Neuronal stem cell (in vitro differentiated cells): Measurements from ENCODE around the gene MIB1.
"Not testable (repeated sequence)": the region's sequence is repeated elsewhere in the genome, so short reads cannot be mapped to it uniquely, and the experiment has no call there.

Experiments
- DNase-seq: peaks from one replicate; pipeline ENCODE4 v3.0.0-alpha.2; 2013; ENCODE audit warnings: low spot score
- H2AFZ ChIP-seq: one replicate; pipeline ENCODE4 v1.6.1; 2013; ENCODE audit warnings: mild to moderate bottlenecking, low read length, inconsistent platforms
- H2AK5ac ChIP-seq: 2 replicates; pipeline ENCODE4 v1.6.1; 2013; ENCODE audit warnings: low read depth, mild to moderate bottlenecking, inconsistent platforms, low read length, moderate library complexity, mixed read lengths
- H2BK120ac ChIP-seq: 2 replicates; pipeline ENCODE4 v1.6.1; 2013; ENCODE audit warnings: low read depth, mild to moderate bottlenecking, inconsistent platforms, low read length, moderate library complexity, mixed read lengths
- H2BK12ac ChIP-seq: one replicate; pipeline ENCODE4 v1.6.1; 2013; ENCODE audit warnings: low read length, inconsistent platforms
- H2BK15ac ChIP-seq: 2 replicates; pipeline ENCODE4 v1.6.1; 2013; ENCODE audit warnings: mild to moderate bottlenecking, low read length, inconsistent platforms, mixed read lengths
- H2BK5ac ChIP-seq: one replicate; pipeline ENCODE4 v1.6.1; 2013; ENCODE audit warnings: inconsistent platforms, mild to moderate bottlenecking, low read length, moderate library complexity
- H3K14ac ChIP-seq: one replicate; pipeline ENCODE4 v1.6.1; 2013; ENCODE audit warnings: low read length, inconsistent platforms
- H3K18ac ChIP-seq: 2 replicates; pipeline ENCODE4 v1.6.1; 2013; ENCODE audit warnings: low read length, inconsistent platforms
- H3K23ac ChIP-seq: 2 replicates; pipeline ENCODE4 v1.6.1; 2013; ENCODE audit warnings: low read depth, mild to moderate bottlenecking, mixed read lengths, low read length, inconsistent platforms; ENCODE audit not compliant: poor library complexity
- H3K27ac ChIP-seq: replicated peaks from 3 replicates; pipeline ENCODE4 v1.5.1; 2013; ENCODE audit warnings: low read length, inconsistent platforms
- H3K27me3 ChIP-seq, 3 experiments: 2 replicates each; pipeline ENCODE4 v1.6.1; 2013; ENCODE audit warnings: low read length in 3 of 3, mild to moderate bottlenecking in 2 of 3, inconsistent platforms in 1 of 3, low read depth in 1 of 3, mixed read lengths in 1 of 3, moderate library complexity in 1 of 3; ENCODE audit not compliant: control insufficient read depth in 3 of 3, insufficient read depth in 3 of 3
- H3K36me3 ChIP-seq, 2 donors: replicated peaks in 1 of 2; 2 replicates each; pipeline ENCODE4 v1.6.1; 2013; ENCODE audit warnings: low read length in 2 of 2; ENCODE audit not compliant: control insufficient read depth in 2 of 2, insufficient read depth in 2 of 2
- H3K4ac ChIP-seq: 2 replicates; pipeline ENCODE4 v1.6.1; 2013; ENCODE audit warnings: inconsistent platforms, mild to moderate bottlenecking, low read length, moderate library complexity
- H3K4me1 ChIP-seq, 2 donors: 1 replicate in 1 of 2; 2 replicates in 1 of 2; pipeline ENCODE4 v1.6.1; 2013; ENCODE audit warnings: low read length in 2 of 2, low read depth in 1 of 2; ENCODE audit not compliant: control insufficient read depth in 2 of 2, insufficient read depth in 1 of 2
- H3K4me2 ChIP-seq: one replicate; pipeline ENCODE4 v1.6.1; 2013; ENCODE audit warnings: mild to moderate bottlenecking, low read length, inconsistent platforms; ENCODE audit not compliant: insufficient read depth, poor library complexity, severe bottlenecking
- H3K4me3 ChIP-seq, 2 donors: 2 replicates each; pipeline ENCODE4 v1.5.1; 2013; ENCODE audit warnings: low read length in 2 of 2, mild to moderate bottlenecking in 2 of 2, inconsistent platforms in 1 of 2, moderate library complexity in 1 of 2
- H3K79me1 ChIP-seq: one replicate; pipeline ENCODE4 v1.6.1; 2013; ENCODE audit warnings: low read depth, mild to moderate bottlenecking, inconsistent platforms, low read length, moderate library complexity
- H3K9ac ChIP-seq: one replicate; pipeline ENCODE4 v1.6.1; 2013; ENCODE audit warnings: mild to moderate bottlenecking, low read depth, low read length, inconsistent platforms; ENCODE audit not compliant: poor library complexity
- H3K9me3 ChIP-seq, 2 donors: replicated peaks in 1 of 2; 2 replicates each; pipeline versions ENCODE3 to v1.6.1; 2013; ENCODE audit warnings: low read length in 2 of 2, mild to moderate bottlenecking in 2 of 2, inconsistent platforms in 1 of 2, low read depth in 1 of 2, mixed read lengths in 1 of 2, moderate library complexity in 1 of 2; ENCODE audit not compliant: control insufficient read depth in 2 of 2, insufficient read depth in 1 of 2
- H4K8ac ChIP-seq: one replicate; pipeline ENCODE4 v1.6.1; 2013; ENCODE audit warnings: low read depth, mild to moderate bottlenecking, inconsistent platforms, low read length, moderate library complexity
- H4K91ac ChIP-seq: one replicate; pipeline ENCODE4 v1.6.1; 2013; ENCODE audit warnings: low read length, low read depth, mild to moderate bottlenecking, inconsistent platforms; ENCODE audit not compliant: poor library complexity
- WGBS, 2 donors: extraction: QIAGEN DNeasy Blood & Tissue Kit; methylation state at CpG; one replicate each; pipeline ENCODE4 v1.1.7; 2013; ENCODE audit warnings: missing lambda C conversion rate in 2 of 2, mixed read lengths in 1 of 2; ENCODE audit not compliant: insufficient read length in 2 of 2, insufficient replicate concordance in 1 of 2; ENCODE audit errors: extremely low coverage in 2 of 2; 5-methylcytosine and 5-hydroxymethylcytosine counted together

The MIB1 gene

GRCh38 chr18:21707130-21707529, 33.5 kb upstream of the MIB1 start:
- H2BK12ac ChIP-seq, H2BK120ac ChIP-seq, H3K14ac ChIP-seq, H3K27ac ChIP-seq, H3K4me3 ChIP-seq, H3K36me3 ChIP-seq, H3K4ac ChIP-seq, H3K9ac ChIP-seq, H2BK15ac ChIP-seq, H3K79me1 ChIP-seq, H3K23ac ChIP-seq, H3K4me2 ChIP-seq, H2AK5ac ChIP-seq, H3K27me3 ChIP-seq, H3K18ac ChIP-seq, H3K4me1 ChIP-seq, DNase-seq, H4K91ac ChIP-seq, H2BK5ac ChIP-seq, H4K8ac ChIP-seq, H3K9me3 ChIP-seq: not testable (repeated sequence)
- H2AFZ ChIP-seq: peak overlapping the region; percentile 7
- WGBS, 2 donors: no CpG with 5 or more reads among the region's 7 CpGs

- no peaks in the 10 kb centered on the region for H3K79me1 ChIP-seq
- H3K18ac ChIP-seq: no peak overlapping the region
- no peak overlapping the region for H3K27ac ChIP-seq
- no peak overlapping the region for H3K23ac ChIP-seq
- no peak overlapping the region for H2AFZ ChIP-seq
- H3K4me2 ChIP-seq: no peak overlapping the region
- no peak overlapping the region for H4K8ac ChIP-seq
- no peak overlapping the region for H2BK12ac ChIP-seq
- H3K4me1 ChIP-seq: no peaks in the 10 kb centered on the region
- no CpG with 5 or more reads among the region's 1 CpG for WGBS, 2 donors
- H3K4ac ChIP-seq: no peak overlapping the region
- no peak overlapping the region for H2BK120ac ChIP-seq
- peak overlapping the region; percentile 44 for H3K9ac ChIP-seq
- no peak overlapping the region for H4K91ac ChIP-seq
- no peaks in the 10 kb centered on the region for H3K36me3 ChIP-seq
- no peak overlapping the region for H2AK5ac ChIP-seq
- H3K4me3 ChIP-seq: no peak overlapping the region
- no peaks in the 10 kb centered on the region for H3K9me3 ChIP-seq
- DNase-seq: no peak
- peak overlapping the region; percentile 71 for H3K14ac ChIP-seq
- H2BK5ac ChIP-seq: no peak overlapping the region
- no peak overlapping the region for H2BK15ac ChIP-seq
- H3K27me3 ChIP-seq: no peaks in the 10 kb centered on the region
Observed at GRCh38 chr18:21714474-21714873, 26.1 kb upstream of the MIB1 start.

- H3K9ac ChIP-seq: no peak overlapping the region
- no peak for DNase-seq
Observed at GRCh38 chr18:21722687-21723086, 17.9 kb upstream of the MIB1 start.

GRCh38 chr18:21725201-21725600, 15.4 kb upstream of the MIB1 start:
- no CpG with 5 or more reads among the region's 4 CpGs for WGBS, 2 donors
- no peak overlapping the region for H2AK5ac ChIP-seq
- H3K27me3 ChIP-seq: no peaks in the 10 kb centered on the region
- H3K14ac ChIP-seq: no peak overlapping the region
- no peaks in the 10 kb centered on the region for H3K4me1 ChIP-seq
- H3K79me1 ChIP-seq: no peaks in the 10 kb centered on the region
- no peak overlapping the region for H3K18ac ChIP-seq
- H3K4me3 ChIP-seq: no peak overlapping the region
- DNase-seq: no peak
- no peak overlapping the region for H3K4me2 ChIP-seq
- H3K9ac ChIP-seq: no peak overlapping the region
- H3K36me3 ChIP-seq: no peaks in the 10 kb centered on the region
- no peak overlapping the region for H3K4ac ChIP-seq
- H2BK15ac ChIP-seq: no peak overlapping the region
- H4K91ac ChIP-seq: no peak overlapping the region
- H3K9me3 ChIP-seq: no peaks in the 10 kb centered on the region
- H3K23ac ChIP-seq: no peak overlapping the region
- no peak overlapping the region for H4K8ac ChIP-seq
- H2BK12ac ChIP-seq: no peak overlapping the region
- no peak overlapping the region for H3K27ac ChIP-seq
- H2AFZ ChIP-seq: no peak overlapping the region
- H2BK120ac ChIP-seq: no peak overlapping the region
- no peak overlapping the region for H2BK5ac ChIP-seq

More at GRCh38 chr18:21722687-21723086, 17.9 kb upstream of the MIB1 start:
- H4K91ac ChIP-seq: no peak overlapping the region
- no peak overlapping the region for H2BK5ac ChIP-seq
- no peak overlapping the region for H2AK5ac ChIP-seq
- no peak overlapping the region for H3K27ac ChIP-seq
- H4K8ac ChIP-seq: no peak overlapping the region
- no peak overlapping the region for H3K23ac ChIP-seq
- no peaks in the 10 kb centered on the region for H3K4me1 ChIP-seq
- H3K4ac ChIP-seq: no peak overlapping the region
- H3K79me1 ChIP-seq: no peaks in the 10 kb centered on the region
- H3K14ac ChIP-seq: no peak overlapping the region
- WGBS, 2 donors: no CpG with 5 or more reads among the region's 2 CpGs
- H3K4me3 ChIP-seq: no peak overlapping the region
- no peak overlapping the region for H3K18ac ChIP-seq
- no peak overlapping the region for H3K4me2 ChIP-seq
- H3K9me3 ChIP-seq: no peaks in the 10 kb centered on the region
- H3K36me3 ChIP-seq: no peaks in the 10 kb centered on the region
- H3K27me3 ChIP-seq: no peaks in the 10 kb centered on the region
- H2AFZ ChIP-seq: no peak overlapping the region
- no peak overlapping the region for H2BK15ac ChIP-seq
- H2BK120ac ChIP-seq: no peak overlapping the region
- no peak overlapping the region for H2BK12ac ChIP-seq
